Measurements from ENCODE around the gene CALR3. TPM values are rescaled to one million over a fixed set of nuclear protein-coding genes. Genes with fewer than 3 reads are reported as not detected.

Gene CALR3
- total RNA-seq, 4 donors from 2014 or later = not detected

DNA sequence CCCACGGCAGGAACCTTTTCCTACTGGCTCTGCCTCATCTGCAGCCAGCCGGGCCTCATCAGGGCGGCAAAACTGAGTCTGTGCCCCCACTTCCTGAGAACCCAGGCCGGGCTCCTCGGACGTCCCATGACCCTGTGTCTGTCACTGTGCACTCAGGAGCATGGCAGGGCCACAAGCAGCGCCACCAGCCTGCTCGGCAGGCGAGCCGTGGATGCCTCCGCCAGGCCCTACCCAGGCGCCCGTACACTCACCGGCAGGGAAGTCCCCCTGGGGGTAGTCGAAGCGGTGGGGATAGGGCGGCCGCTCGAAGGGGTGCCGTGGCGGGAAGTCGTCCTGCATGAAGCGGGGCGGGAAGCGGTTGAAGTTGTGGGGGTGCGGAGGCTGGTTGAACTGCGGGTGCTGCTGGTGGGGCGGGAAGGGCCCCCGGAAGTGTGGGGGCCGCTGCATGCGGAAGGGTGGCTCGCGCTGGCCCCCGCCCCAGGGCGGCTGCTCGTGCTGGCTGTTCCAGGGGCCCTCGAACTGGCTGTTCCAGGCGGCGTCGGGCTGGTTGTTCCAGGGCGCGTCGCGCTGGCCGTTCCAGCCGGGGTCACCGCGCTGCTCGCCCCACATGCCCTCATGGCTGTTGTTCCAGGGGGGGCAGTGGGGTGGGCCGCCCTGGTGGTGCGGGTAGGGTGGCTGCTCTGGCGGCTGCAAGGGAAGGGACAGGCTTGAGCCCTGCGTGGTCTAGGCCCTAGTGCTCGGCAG is 29.2 kb upstream of the CALR3 start:
- Histone ChIP-seq H3K27ac (replicated peaks in 1 of 4) (no peak overlapping the region), H3K36me3 (peaks cover 90 to 100% (median 100%) of the 10 kb centered on the region in 4 donors), H3K9me3 (no peaks in the 10 kb centered on the region), H3K4me3 (no peak overlapping the region), H3K27me3 (no peaks in the 10 kb centered on the region), H3K4me1 (no peaks in the 10 kb centered on the region)
- TF ChIP-seq POLR2A (IDR thresholded peaks at IDR 0.05; ENCODE audit: low read depth) (no peak), POLR2AphosphoS5 (IDR thresholded peaks at IDR 0.05) (no peak), EP300 (IDR thresholded peaks at IDR 0.05) (no peak)
- TF ChIP-seq, protein P1, sequence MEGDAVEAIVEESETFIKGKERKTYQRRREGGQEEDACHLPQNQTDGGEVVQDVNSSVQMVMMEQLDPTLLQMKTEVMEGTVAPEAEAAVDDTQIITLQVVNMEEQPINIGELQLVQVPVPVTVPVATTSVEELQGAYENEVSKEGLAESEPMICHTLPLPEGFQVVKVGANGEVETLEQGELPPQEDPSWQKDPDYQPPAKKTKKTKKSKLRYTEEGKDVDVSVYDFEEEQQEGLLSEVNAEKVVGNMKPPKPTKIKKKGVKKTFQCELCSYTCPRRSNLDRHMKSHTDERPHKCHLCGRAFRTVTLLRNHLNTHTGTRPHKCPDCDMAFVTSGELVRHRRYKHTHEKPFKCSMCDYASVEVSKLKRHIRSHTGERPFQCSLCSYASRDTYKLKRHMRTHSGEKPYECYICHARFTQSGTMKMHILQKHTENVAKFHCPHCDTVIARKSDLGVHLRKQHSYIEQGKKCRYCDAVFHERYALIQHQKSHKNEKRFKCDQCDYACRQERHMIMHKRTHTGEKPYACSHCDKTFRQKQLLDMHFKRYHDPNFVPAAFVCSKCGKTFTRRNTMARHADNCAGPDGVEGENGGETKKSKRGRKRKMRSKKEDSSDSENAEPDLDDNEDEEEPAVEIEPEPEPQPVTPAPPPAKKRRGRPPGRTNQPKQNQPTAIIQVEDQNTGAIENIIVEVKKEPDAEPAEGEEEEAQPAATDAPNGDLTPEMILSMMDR (IDR thresholded peaks at IDR 0.05) = no peak
- 94% methylated on average over 14 of the region's 54 CpGs for WGBS
- DNase-seq (ENCODE audit: extremely low spot score) = no peak
- intact Hi-C loops (cut with DNase I) = no loop called here

GRCh38 chr19:16522559-16523377 is 26.8 kb upstream of the CALR3 start:
- DNase-seq (ENCODE audit: extremely low spot score) = no peak
- H3K27me3 ChIP-seq = no peaks in the 10 kb centered on the region
- WGBS = 95% methylated on average over 18 of the region's 25 CpGs
- H3K27ac ChIP-seq (replicated peaks in 1 of 4) = no peak overlapping the region
- no peaks in the 10 kb centered on the region for H3K9me3 ChIP-seq
- H3K4me3 ChIP-seq = no peak overlapping the region
- intact Hi-C loops (cut with DNase I) = no loop called here
- H3K4me1 ChIP-seq = no peaks in the 10 kb centered on the region
- peaks cover 90 to 100% (median 100%) of the 10 kb centered on the region in 4 donors for H3K36me3 ChIP-seq
- TF ChIP-seq POLR2A (IDR thresholded peaks at IDR 0.05; ENCODE audit: low read depth) (no peak), EP300 (IDR thresholded peaks at IDR 0.05) (no peak), POLR2AphosphoS5 (IDR thresholded peaks at IDR 0.05) (no peak)
- TF ChIP-seq, protein P1 (IDR thresholded peaks at IDR 0.05) = no peak

GRCh38 chr19:16521715-16522289 is 25.8 kb upstream of the CALR3 start:
- intact Hi-C loops (cut with DNase I) = no loop called here

DNA sequence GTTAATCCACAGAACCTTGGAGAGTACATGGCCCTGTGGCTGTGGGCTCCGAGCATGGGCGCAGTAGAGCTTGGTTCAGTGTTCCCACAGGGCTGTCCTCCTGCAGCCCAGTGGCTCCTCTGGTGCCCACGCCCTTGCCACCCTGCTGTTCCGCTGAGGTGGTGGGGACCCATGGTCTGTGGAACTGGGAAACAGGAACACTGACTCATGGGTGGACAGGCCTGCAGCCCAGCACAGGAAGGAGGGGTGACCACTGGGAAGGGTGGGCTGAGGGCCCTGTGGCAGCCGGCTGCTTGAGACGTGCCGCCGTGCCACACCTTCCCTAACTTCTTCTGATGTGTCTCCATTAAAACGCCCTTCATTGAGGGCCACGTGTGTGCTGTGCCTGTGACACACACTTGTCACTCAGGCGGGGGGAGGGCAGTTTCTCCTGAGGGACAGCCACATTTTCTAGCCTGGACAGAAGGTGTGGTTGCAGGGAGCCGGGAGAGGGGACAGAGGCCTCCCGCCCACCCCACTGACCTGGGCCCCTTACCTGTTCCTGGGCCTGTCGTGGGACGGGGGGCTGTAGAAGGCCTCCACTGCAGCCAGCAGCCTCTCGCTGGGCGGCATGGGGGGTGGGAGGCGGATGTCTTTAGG is 25.1 kb upstream of the CALR3 start:
- H3K9me3 ChIP-seq = no peaks in the 10 kb centered on the region
- TF ChIP-seq POLR2A (IDR thresholded peaks at IDR 0.05; ENCODE audit: low read depth) (no peak), EP300 (IDR thresholded peaks at IDR 0.05) (no peak), POLR2AphosphoS5 (IDR thresholded peaks at IDR 0.05) (no peak)
- TF ChIP-seq, protein P1 (IDR thresholded peaks at IDR 0.05) = no peak
- no peaks in the 10 kb centered on the region for H3K4me1 ChIP-seq
- H3K36me3 ChIP-seq = peaks cover 82 to 100% (median 97%) of the 10 kb centered on the region in 4 donors
- WGBS = 90% methylated on average over 15 of the region's 18 CpGs
- DNase-seq (ENCODE audit: extremely low spot score) = no peak
- H3K27me3 ChIP-seq = no peaks in the 10 kb centered on the region
- intact Hi-C loops (cut with DNase I) = no loop called here
- no peak overlapping the region for H3K27ac ChIP-seq (replicated peaks in 1 of 4)
- H3K4me3 ChIP-seq = no peak overlapping the region

More at GRCh38 chr19:16521715-16522289, 25.8 kb upstream of the CALR3 start:
- no peaks in the 10 kb centered on the region for H3K27me3 ChIP-seq
- 91% methylated on average over 9 of the region's 10 CpGs for WGBS
- DNase-seq (ENCODE audit: extremely low spot score) = no peak
- no peak overlapping the region for H3K4me3 ChIP-seq
- H3K4me1 ChIP-seq = no peaks in the 10 kb centered on the region
- H3K27ac ChIP-seq (replicated peaks in 1 of 4) = no peak overlapping the region
- no peaks in the 10 kb centered on the region for H3K9me3 ChIP-seq
- H3K36me3 ChIP-seq = peaks cover 89 to 100% (median 100%) of the 10 kb centered on the region in 4 donors
- TF ChIP-seq, protein P1 (IDR thresholded peaks at IDR 0.05) = no peak
- TF ChIP-seq POLR2A (IDR thresholded peaks at IDR 0.05; ENCODE audit: low read depth) = no peak
- TF ChIP-seq EP300 (IDR thresholded peaks at IDR 0.05) = no peak
- no peak for TF ChIP-seq POLR2AphosphoS5 (IDR thresholded peaks at IDR 0.05)
